Mucosa of descending colon (tissue), 3 donors: Measurements from ENCODE around the gene SLC5A10. TPM values are rescaled to one million over a fixed set of nuclear protein-coding genes. Genes with fewer than 3 reads are reported as not detected.

Experiments
- ATAC-seq: fragments of 200-7000 bp; cut with Tn5 transposase; one replicate; pipeline ENCODE4 v1.9.1; 2020; ENCODE audit warnings: mild to moderate bottlenecking, moderate library complexity
- DNase-seq, 3 donors: peaks; one replicate each; pipeline ENCODE4 v3.0.0-alpha.2; 2020
- H3K36me3 ChIP-seq: fragments of 200-600 bp; one replicate; pipeline ENCODE4 v1.8.0; 2021; ENCODE audit warnings: low read depth, mild to moderate bottlenecking
- H3K4me1 ChIP-seq: fragments of 200-600 bp; one replicate; pipeline ENCODE4 v1.8.0; 2021; ENCODE audit warnings: low read depth, mild to moderate bottlenecking
- H3K4me3 ChIP-seq: fragments of 200-600 bp; one replicate; pipeline ENCODE4 v1.8.0; 2021; ENCODE audit warnings: mild to moderate bottlenecking
- H3K9me3 ChIP-seq: fragments of 200-600 bp; one replicate; pipeline ENCODE4 v1.8.0; 2021; ENCODE audit warnings: mild to moderate bottlenecking
- intact Hi-C, 2 donors: fragments of 100-400 bp; cut with DNase I in 1 of 2; cut with micrococcal nuclease in 1 of 2; formaldehyde crosslinking; loops; one replicate each; pipeline versions ENCODE4 v1.11.0 to v1.11.1; 2022; cut with DNase I, micrococcal nuclease
- total RNA-seq, 3 donors: library from RNA; stranded (reverse); fragmentation: NEBNext Ultra II Directional in 2 of 3; extraction: Animal tissue kit (Norgen Biotek cat#: 25700) in 2 of 3; gene quantifications; one replicate each; pipeline versions ENCODE4 v1.2.1 to v1.2.4, GENCODE V29; 2021 to 2023
- TF ChIP-seq, protein P1 (sequence below): fragments of 200-600 bp; IDR thresholded peaks from one replicate; pipeline ENCODE4 v1.8.0; 2022; ENCODE audit warnings: antibody characterized with exemption, mild to moderate bottlenecking
- donor health status: DM: no; HTN: no; CAD: no; lungs with moderate emphysema.
- donor health status: DM: no; HTN: no; CAD: no.
- donor health status: DM: no; HTN: yes; CAD: no.

Gene SLC5A10
- total RNA-seq, 3 donors from 2014 or later: 0.12 TPM; not detected in 2

DNA sequence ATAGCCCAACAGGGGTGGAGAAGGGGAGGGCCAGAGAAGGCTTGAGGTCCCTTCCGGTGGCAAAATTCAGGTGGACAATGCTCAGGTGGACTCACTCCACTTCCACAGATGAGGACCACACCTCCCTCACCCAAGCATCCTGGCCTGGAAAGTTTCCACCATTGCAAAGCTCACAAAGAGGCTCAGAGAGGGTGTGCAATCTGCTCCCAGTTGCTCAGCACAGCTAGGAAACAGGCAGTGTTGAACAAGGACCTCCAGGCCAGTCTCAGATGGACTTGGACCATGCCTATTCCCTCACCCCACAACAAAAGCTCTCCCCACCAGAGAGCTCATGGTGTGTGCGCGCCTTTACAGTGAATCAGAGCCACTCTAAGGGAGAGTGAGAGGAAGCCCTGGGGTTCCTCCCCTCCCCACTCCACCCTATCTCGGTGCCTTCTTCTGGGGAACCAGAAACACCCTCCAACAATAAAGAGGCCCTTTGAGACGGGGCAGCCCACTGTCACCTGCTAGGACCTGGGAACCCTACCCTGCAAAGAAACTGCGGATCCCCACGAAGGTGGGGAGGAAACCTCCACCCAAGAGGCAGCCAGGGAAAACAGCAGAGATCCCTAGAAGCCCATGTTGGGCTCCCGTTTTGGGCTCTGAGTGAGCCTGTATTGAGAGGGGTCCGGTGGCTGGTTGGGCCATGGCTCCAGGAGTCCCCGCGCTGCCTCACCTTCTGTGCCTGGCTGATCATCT lies 51.0 kb downstream of the SLC5A10 start:
- Histone ChIP-seq H3K9me3 (no peaks in the 10 kb centered on the region), H3K36me3 (no peaks in the 10 kb centered on the region), H3K4me1 (peaks cover 31% of the 10 kb centered on the region), H3K4me3 (peak overlapping the region; percentile 57)
- ATAC-seq (no peak), DNase-seq (peak in 1 of 3 donors; percentile 36)
- TF ChIP-seq, protein P1, sequence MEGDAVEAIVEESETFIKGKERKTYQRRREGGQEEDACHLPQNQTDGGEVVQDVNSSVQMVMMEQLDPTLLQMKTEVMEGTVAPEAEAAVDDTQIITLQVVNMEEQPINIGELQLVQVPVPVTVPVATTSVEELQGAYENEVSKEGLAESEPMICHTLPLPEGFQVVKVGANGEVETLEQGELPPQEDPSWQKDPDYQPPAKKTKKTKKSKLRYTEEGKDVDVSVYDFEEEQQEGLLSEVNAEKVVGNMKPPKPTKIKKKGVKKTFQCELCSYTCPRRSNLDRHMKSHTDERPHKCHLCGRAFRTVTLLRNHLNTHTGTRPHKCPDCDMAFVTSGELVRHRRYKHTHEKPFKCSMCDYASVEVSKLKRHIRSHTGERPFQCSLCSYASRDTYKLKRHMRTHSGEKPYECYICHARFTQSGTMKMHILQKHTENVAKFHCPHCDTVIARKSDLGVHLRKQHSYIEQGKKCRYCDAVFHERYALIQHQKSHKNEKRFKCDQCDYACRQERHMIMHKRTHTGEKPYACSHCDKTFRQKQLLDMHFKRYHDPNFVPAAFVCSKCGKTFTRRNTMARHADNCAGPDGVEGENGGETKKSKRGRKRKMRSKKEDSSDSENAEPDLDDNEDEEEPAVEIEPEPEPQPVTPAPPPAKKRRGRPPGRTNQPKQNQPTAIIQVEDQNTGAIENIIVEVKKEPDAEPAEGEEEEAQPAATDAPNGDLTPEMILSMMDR: no peak
- intact Hi-C loops: no loop called here

DNA sequence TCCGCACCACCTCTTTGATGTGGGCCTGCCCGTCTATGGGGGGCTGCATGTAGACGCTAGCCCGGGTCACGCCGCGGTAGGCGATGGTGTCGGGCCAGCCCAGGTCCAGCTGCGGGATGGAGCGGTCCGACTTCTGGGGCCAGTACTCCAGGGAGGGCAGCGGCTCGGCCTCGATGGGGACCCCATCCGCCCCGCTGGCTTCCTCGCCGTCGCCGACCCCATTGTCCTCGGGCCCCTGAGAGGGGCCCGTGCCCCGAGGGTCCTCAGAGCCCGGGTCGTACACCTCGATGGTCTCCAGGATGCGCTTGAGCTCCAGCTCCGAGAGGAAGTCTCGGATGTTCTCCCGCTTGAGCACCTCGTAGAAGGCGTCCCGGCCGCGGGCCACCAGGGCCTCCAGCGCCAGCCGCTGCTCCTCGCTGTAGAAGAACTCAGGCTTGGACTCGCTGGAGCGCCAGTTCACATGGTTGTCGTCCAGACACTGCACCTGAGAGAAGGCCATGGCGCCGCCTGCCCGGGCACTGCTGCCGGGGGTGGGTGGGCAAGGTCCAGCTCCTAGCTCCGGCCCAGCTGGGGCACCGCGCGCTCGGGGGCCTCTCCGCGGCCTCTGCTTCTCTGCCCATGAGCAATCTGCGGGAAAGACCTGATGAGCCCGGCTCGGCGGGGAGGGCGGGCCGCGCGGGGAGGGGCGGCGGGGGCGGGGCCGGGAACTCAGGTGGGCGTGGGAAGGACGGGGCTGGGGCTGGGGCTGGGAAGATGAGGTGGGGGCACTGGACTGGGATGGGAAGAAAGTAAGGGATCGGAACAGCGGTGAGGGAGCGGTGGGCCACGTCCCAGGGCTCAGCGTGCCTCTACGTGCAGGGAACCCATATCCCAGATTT lies 51.8 kb downstream of the SLC5A10 start:
- DNase-seq: peak; percentile 75 to 83 (median 75)
- TF ChIP-seq, protein P1: no peak
- intact Hi-C loops: no loop called here
- ATAC-seq: peak; percentile 66
- no peaks in the 10 kb centered on the region for H3K9me3 ChIP-seq
- H3K4me1 ChIP-seq: peaks cover 29% of the 10 kb centered on the region
- H3K36me3 ChIP-seq: no peaks in the 10 kb centered on the region
- H3K4me3 ChIP-seq: peak overlapping the region; percentile 57

DNA sequence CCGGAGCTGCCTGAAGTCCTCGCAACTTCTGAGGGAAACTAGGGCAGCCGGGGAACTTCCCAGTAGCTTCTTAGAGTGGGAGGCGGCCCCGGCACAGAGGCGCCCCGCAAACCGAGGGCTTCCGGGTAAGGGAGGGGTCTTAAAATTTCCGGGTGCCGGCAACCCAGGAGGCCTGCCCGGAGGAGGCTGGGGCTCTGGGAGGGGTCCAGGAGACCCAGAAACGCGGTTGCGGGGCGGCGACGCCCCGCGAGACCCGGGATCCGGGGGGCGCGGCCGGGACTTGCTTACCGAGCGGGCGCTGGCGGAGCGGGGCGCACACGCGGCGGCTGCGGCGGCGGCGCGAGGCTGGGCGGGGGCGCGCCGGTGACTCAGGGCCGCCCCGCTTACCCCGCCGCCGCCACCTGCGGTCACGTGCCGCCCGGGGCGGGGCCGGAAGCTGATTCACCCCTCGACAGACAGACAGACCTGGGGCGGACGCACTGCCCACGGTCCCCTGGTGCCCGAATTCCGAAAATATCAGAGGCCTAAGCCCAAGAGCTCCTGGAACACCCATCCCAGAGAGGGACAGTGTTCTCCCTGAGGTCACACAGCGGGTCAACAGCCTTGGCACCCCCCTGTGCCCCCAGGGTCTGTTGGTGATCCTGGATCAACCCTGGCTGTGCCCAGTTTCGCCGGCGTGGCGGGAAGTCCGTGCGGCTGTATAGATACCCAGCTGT lies 52.6 kb downstream of the SLC5A10 start, which contains the start of gene FAM83G:
Gene FAM83G, minus strand, starts transcription at position 344 of the 716 bp plus-strand sequence. CDS start 723 bp downstream, outside the sequence.
- H3K36me3 ChIP-seq: no peaks in the 10 kb centered on the region
- H3K9me3 ChIP-seq: no peaks in the 10 kb centered on the region
- ATAC-seq: peak; percentile 85
- DNase-seq: peak; percentile 93 to 96 (median 94)
- H3K4me1 ChIP-seq: peaks cover 29% of the 10 kb centered on the region
- TF ChIP-seq, protein P1: no peak
- intact Hi-C loops: no loop called here
- H3K4me3 ChIP-seq: peak within 1 kb of the TSS; percentile 57

DNA sequence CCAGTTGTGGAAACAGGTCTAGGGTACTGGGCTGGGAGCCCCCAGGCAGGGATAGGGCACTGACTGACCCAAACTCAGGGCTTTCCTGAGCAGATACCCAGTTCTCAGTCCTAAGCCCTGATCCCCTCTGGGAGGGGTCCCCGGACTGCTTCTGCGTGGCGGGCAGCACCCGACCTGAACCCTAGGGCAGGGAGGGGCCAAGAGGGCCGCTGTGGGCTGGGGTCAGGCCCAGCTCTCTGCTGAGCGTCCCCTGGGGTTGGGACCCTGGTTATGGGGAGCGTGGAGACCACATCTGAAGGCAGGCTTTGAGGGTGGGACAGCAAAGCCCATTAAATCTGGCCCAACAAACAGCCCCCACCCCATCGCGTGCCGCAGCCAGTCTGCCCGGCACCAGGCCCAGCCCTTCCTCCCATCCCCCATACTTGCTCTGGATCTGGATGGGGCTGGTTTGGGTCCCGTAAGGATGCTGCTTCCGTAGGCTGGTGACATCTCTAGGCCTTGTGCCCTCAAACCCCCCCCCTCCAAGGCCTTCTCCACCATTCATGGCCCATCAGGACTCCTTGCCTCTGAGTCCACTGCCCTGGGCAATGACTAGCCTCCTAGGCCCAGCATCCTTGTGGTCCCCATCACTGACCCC lies 53.3 kb downstream of the SLC5A10 start:
- no peak for ATAC-seq
- Histone ChIP-seq H3K9me3 (no peaks in the 10 kb centered on the region), H3K36me3 (no peaks in the 10 kb centered on the region), H3K4me3 (no peak overlapping the region), H3K4me1 (peaks cover 32% of the 10 kb centered on the region)
- intact Hi-C loops: no loop called here
- TF ChIP-seq, protein P1: no peak
- DNase-seq: peak in 2 of 3 donors; percentile 45 to 62
